Esophagus muscularis mucosa (tissue), 4 donors: Measurements from ENCODE around the gene EIF4G3. TPM values are rescaled to one million over a fixed set of nuclear protein-coding genes. Genes with fewer than 3 reads are reported as not detected.

Experiments
- DNase-seq: peaks from one replicate; pipeline ENCODE4 v3.0.0-alpha.2; 2017; ENCODE audit errors: extremely low spot score
- H3K27ac ChIP-seq, 4 donors: fragments of 200-600 bp; sonication (generic); replicated peaks in 1 of 4; 1 replicate in 3 of 4; 2 replicates in 1 of 4; pipeline ENCODE4 v1.5.1; 2016 to 2019; ENCODE audit warnings: mild to moderate bottlenecking in 1 of 4
- H3K27me3 ChIP-seq, 4 donors: fragments of 200-600 bp; sonication (generic); one replicate each; pipeline versions ENCODE4 v1.5.1 to v1.6.0; 2016 to 2019
- H3K36me3 ChIP-seq, 4 donors: fragments of 200-600 bp; sonication (generic); one replicate each; pipeline ENCODE4 v1.5.1; 2016 to 2019
- H3K4me1 ChIP-seq, 4 donors: fragments of 200-600 bp; sonication (generic); one replicate each; pipeline ENCODE4 v1.5.1; 2016 to 2019
- H3K4me3 ChIP-seq, 4 donors: fragments of 200-600 bp; sonication (generic); 1 replicate in 2 of 4; 2 replicates in 2 of 4; pipeline ENCODE4 v1.5.1; 2016 to 2019; ENCODE audit warnings: mild to moderate bottlenecking in 4 of 4, moderate library complexity in 1 of 4
- H3K9me3 ChIP-seq, 4 donors: fragments of 200-600 bp; sonication (generic); 1 replicate in 3 of 4; 2 replicates in 1 of 4; pipeline ENCODE4 v1.5.1; 2016 to 2019
- CTCF ChIP-seq, 3 experiments: fragments of 200-600 bp in 2 of 3; fragments of 450-650 bp in 1 of 3; sonication (generic) in 2 of 3; IDR thresholded peaks; one replicate each; pipeline ENCODE4 v1.5.1; 2017 to 2019; ENCODE audit warnings: antibody characterized with exemption in 3 of 3, mild to moderate bottlenecking in 2 of 3, moderate library complexity in 1 of 3
- EP300 ChIP-seq: sonication (generic); formaldehyde crosslinking; IDR thresholded peaks from one replicate; pipeline ENCODE4 v1.6.1; 2017; ENCODE audit warnings: antibody characterized with exemption
- POLR2A ChIP-seq: fragments of 450-650 bp; IDR thresholded peaks from one replicate; pipeline ENCODE4 v1.6.1; 2017; ENCODE audit warnings: antibody characterized with exemption, moderate library complexity, mild to moderate bottlenecking, low read depth
- POLR2AphosphoS5 ChIP-seq, 2 donors: sonication (generic); formaldehyde crosslinking; IDR thresholded peaks; one replicate each; pipeline ENCODE4 v1.6.1; 2017; ENCODE audit warnings: antibody characterized with exemption in 2 of 2
- WGBS: methylation state at CpG from one replicate; pipeline ENCODE4 v1.1.5; 2018; 5-methylcytosine and 5-hydroxymethylcytosine counted together
- intact Hi-C: fragments of 100-400 bp; cut with DNase I; formaldehyde crosslinking; loops from one replicate; pipeline ENCODE4 v1.15.1; 2023
- total RNA-seq, 4 donors: library from RNA; depleted of rRNA; stranded (reverse); fragments of >200 nt; gene quantifications; one replicate each; pipeline versions ENCODE4 v1.1.0 to v1.2.1, GENCODE V29; 2016

Gene EIF4G3
- total RNA-seq, 4 donors from 2014 or later, result 43.7 to 64.0 (median 62.2) TPM

GRCh38 chr1:21121764-21122471 is 54.8 kb downstream of the EIF4G3 start:
- H3K4me1 ChIP-seq, result peaks cover 0 to 22% (median 17%) of the 10 kb centered on the region in 4 donors
- no peak overlapping the region for H3K4me3 ChIP-seq
- H3K9me3 ChIP-seq, result no peaks in the 10 kb centered on the region
- WGBS, result 86% methylated on average over 4 of the region's 4 CpGs
- intact Hi-C loops, result no loop called here
- TF ChIP-seq POLR2AphosphoS5 (IDR thresholded peaks at IDR 0.05) (no peak), CTCF (IDR thresholded peaks at IDR 0.05) (no peak), POLR2A (no peak), EP300 (no peak)
- no peak for DNase-seq
- no peak overlapping the region for H3K27ac ChIP-seq
- H3K27me3 ChIP-seq, result no peaks in the 10 kb centered on the region
- H3K36me3 ChIP-seq, result peaks cover 0 to 12% (median 8%) of the 10 kb centered on the region in 4 donors

GRCh38 chr1:21118167-21118566 is 58.5 kb downstream of the EIF4G3 start:
- TF ChIP-seq CTCF (IDR thresholded peaks at IDR 0.05) (no peak), EP300 (no peak), POLR2A (no peak), POLR2AphosphoS5 (IDR thresholded peaks at IDR 0.05) (no peak)
- H3K36me3 ChIP-seq, result peaks cover 0 to 5% (median 0%) of the 10 kb centered on the region in 4 donors
- intact Hi-C loops, result no loop called here
- no peaks in the 10 kb centered on the region for H3K27me3 ChIP-seq
- DNase-seq, result no peak
- H3K4me3 ChIP-seq, result no peak overlapping the region
- H3K4me1 ChIP-seq, result peaks cover 0 to 10% (median under 1%) of the 10 kb centered on the region in 4 donors
- WGBS, result 95% methylated on average over 6 of the region's 6 CpGs
- H3K27ac ChIP-seq, result no peak overlapping the region
- no peaks in the 10 kb centered on the region for H3K9me3 ChIP-seq

GRCh38 chr1:21117597-21118001 is 59.1 kb downstream of the EIF4G3 start:
- Histone ChIP-seq H3K9me3 (no peaks in the 10 kb centered on the region), H3K36me3 (peaks cover 0 to 5% (median 0%) of the 10 kb centered on the region in 4 donors), H3K27ac (no peak overlapping the region), H3K27me3 (no peaks in the 10 kb centered on the region), H3K4me1 (peaks cover 0 to 16% (median 0%) of the 10 kb centered on the region in 4 donors), H3K4me3 (no peak overlapping the region)
- TF ChIP-seq CTCF (IDR thresholded peaks at IDR 0.05), result no peak
- no peak for TF ChIP-seq POLR2A
- TF ChIP-seq POLR2AphosphoS5 (IDR thresholded peaks at IDR 0.05), result no peak
- TF ChIP-seq EP300, result no peak
- intact Hi-C loops, result no loop called here
- DNase-seq, result no peak
- 76% methylated on average over 2 of the region's 2 CpGs for WGBS

GRCh38 chr1:21117159-21117558 is 59.5 kb downstream of the EIF4G3 start:
- Histone ChIP-seq H3K36me3 (peaks cover 0 to 5% (median 0%) of the 10 kb centered on the region in 4 donors), H3K4me3 (no peak overlapping the region), H3K4me1 (peaks cover 0 to 17% (median 0%) of the 10 kb centered on the region in 4 donors), H3K27ac (no peak overlapping the region), H3K9me3 (no peaks in the 10 kb centered on the region), H3K27me3 (no peaks in the 10 kb centered on the region)
- intact Hi-C loops, result no loop called here
- TF ChIP-seq EP300 (no peak), POLR2A (no peak), POLR2AphosphoS5 (IDR thresholded peaks at IDR 0.05) (no peak), CTCF (IDR thresholded peaks at IDR 0.05) (no peak)
- 66% methylated on average over 1 of the region's 1 CpG for WGBS
- no peak for DNase-seq
